Caco-2 (cell line): ENCODE measurements around the gene SPOP. TPM values are rescaled to one million over a fixed set of nuclear protein-coding genes. Genes with fewer than 3 reads are reported as not detected.

Source experiments
- BruUV-seq: library from RNA; stranded (reverse); fragments of 400-500 nt; replicated peaks from 2 replicates; lab custom pipeline; 2021; lab: Mats Ljungman, UMichigan
- CTCF ChIA-PET: fragments of 300-600 bp; sonication (Branson Sonifier 250); formaldehyde crosslinking; loops from one replicate; lab custom pipeline; 2022; ENCODE audit warnings: antibody characterized with exemption; lab: Charles Lee
- POLR2A ChIA-PET: fragments of 300-600 bp; sonication (Branson Sonifier 250); formaldehyde crosslinking; loops from one replicate; lab custom pipeline; 2022; ENCODE audit warnings: antibody characterized with exemption; lab: Charles Lee
- DNase-seq, 2 experiments: peaks; one replicate each; pipeline versions ENCODE4 v3.0.0 to v3.0.0-alpha.2; 2020 to 2022
- H3K27me3 ChIP-seq: replicated peaks from 2 replicates; pipeline ENCODE4 v1.6.0; 2011; ENCODE audit warnings: low read length; ENCODE audit not compliant: control insufficient read depth, insufficient read depth
- H3K36me3 ChIP-seq: 2 replicates; pipeline ENCODE4 v1.5.1; 2011; ENCODE audit warnings: low read length; ENCODE audit not compliant: control insufficient read depth, insufficient read depth
- H3K4me1 ChIP-seq: fragments of 250-450 bp; sonication (Bioruptor Pico); 2 replicates; pipeline ENCODE4 v1.5.1; 2020; ENCODE audit warnings: mild to moderate bottlenecking
- H3K4me3 ChIP-seq: 2 replicates; pipeline ENCODE4 v1.5.1; 2011; ENCODE audit warnings: low read depth, mild to moderate bottlenecking, control low read depth, low read length
- H3K9me3 ChIP-seq: fragments of 250-450 bp; sonication (Bioruptor Pico); 2 replicates; pipeline ENCODE4 v1.5.1; 2020; ENCODE audit warnings: mild to moderate bottlenecking, moderate library complexity
- H3K27ac Mint-ChIP-seq: one replicate; pipeline ENCODE4 v1.8.0; 2022; ENCODE audit warnings: mixed read lengths; ENCODE audit not compliant: unreplicated experiment
- H3K27me3 Mint-ChIP-seq: one replicate; pipeline ENCODE4 v1.8.0; 2022; ENCODE audit warnings: mixed read lengths; ENCODE audit not compliant: insufficient read depth, unreplicated experiment
- H3K36me3 Mint-ChIP-seq: one replicate; pipeline ENCODE4 v1.8.0; 2022; ENCODE audit warnings: mild to moderate bottlenecking, mixed read lengths; ENCODE audit not compliant: insufficient read depth, unreplicated experiment
- H3K4me1 Mint-ChIP-seq: one replicate; pipeline ENCODE4 v1.8.0; 2022; ENCODE audit warnings: low read depth, mixed read lengths; ENCODE audit not compliant: unreplicated experiment
- H3K4me3 Mint-ChIP-seq: one replicate; pipeline ENCODE4 v1.8.0; 2022; ENCODE audit warnings: mild to moderate bottlenecking, moderate library complexity, mixed read lengths; ENCODE audit not compliant: unreplicated experiment
- H3K9me3 Mint-ChIP-seq: one replicate; pipeline ENCODE4 v1.8.0; 2022; ENCODE audit warnings: mixed read lengths; ENCODE audit not compliant: unreplicated experiment
- intact Hi-C: fragments of 100-400 bp; cut with micrococcal nuclease; formaldehyde crosslinking; loops from one replicate; pipeline ENCODE4 v1.10.0; 2022; ENCODE audit not compliant: unreplicated experiment
- total RNA-seq: library from RNA; stranded (reverse); gene quantifications from 2 replicates; pipeline ENCODE4 v1.2.3, GENCODE V29; 2022
- TF ChIP-seq, protein P1 (sequence below), 2 experiments: fragments of 200-600 bp in 1 of 2; IDR thresholded peaks; 1 replicate in 1 of 2; 2 replicates in 1 of 2; pipeline versions ENCODE4 v1.5.1 to v1.8.0; 2011 to 2022; ENCODE audit warnings: antibody characterized with exemption in 1 of 2, control low read depth in 1 of 2, inconsistent platforms in 1 of 2, low read depth in 1 of 2, low read length in 1 of 2, mild to moderate bottlenecking in 1 of 2, moderate library complexity in 1 of 2; ENCODE audit not compliant: insufficient read depth in 1 of 2, severe bottlenecking in 1 of 2, unreplicated experiment in 1 of 2

The SPOP gene
- total RNA-seq, 1 experiment from 2014 or later = 70.2 TPM

DNA sequence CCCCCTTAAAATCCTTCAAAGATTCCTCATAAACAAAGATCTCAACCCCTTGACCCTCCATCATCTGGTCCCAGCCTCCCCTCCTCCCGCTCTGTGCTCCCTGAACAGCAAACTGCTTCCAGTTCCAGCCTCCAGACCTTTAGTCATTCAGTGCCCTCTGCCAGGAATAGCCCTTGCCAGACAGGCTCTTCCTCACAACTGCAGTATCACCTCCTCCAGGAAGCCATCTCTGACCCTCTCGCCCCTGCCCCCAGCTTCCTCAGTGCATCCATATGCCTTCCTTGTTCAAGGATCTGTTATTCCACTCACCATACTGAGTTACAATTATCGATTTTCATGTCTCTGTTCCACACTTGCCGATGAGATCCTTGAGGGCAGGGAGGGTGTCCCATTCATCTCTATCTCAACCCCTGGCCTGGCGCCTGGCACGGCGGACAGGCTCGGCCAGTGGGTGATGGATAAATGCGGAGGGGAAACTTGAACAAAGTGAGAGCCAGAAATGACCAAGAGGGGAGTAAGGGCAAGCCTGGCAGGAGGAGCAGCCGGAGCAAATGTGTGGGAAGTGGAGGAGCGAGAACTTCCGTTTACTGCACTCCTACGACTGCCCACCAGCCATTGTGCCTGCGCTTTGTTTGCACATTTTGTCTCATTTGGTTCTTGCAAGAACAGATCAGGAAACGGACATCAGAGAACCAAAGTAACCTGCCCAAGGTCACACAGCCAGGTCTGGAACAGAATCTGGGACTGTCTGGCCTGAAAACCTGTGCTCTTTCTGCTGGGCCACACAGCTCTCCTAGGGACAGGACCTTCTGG lies 104.2 kb downstream of the SPOP start:
- no peaks in the 10 kb centered on the region for H3K9me3 Mint-ChIP-seq
- no peak overlapping the region for H3K4me3 Mint-ChIP-seq
- peak in 1 of 2 experiments; percentile 44 for DNase-seq
- BruUV-seq = no TSS peak
- no peaks in the 10 kb centered on the region; the same call in 1 of the 2 replicates for H3K27me3 ChIP-seq
- H3K4me1 ChIP-seq = peaks cover 20% of the 10 kb centered on the region
- CTCF ChIA-PET = interaction anchor here (1.4 to 2.1 kb wide), 2 partner anchors 54 to 123 kb away, joined by 3 to 8 read pairs; no protein-coding TSS in a partner anchor
- intact Hi-C loops = no loop called here
- no peaks in the 10 kb centered on the region for H3K36me3 ChIP-seq
- peaks cover 14% of the 10 kb centered on the region for H3K4me1 Mint-ChIP-seq
- no peak overlapping the region for H3K27ac Mint-ChIP-seq
- H3K36me3 Mint-ChIP-seq = peaks cover 11% of the 10 kb centered on the region
- POLR2A ChIA-PET = interaction anchor here (0.6 to 1.1 kb wide), 2 partner anchors 134 to 245 kb away, joined by 3 to 4 read pairs; partner anchors contain the start of gene SLC35B1
- no peak overlapping the region for H3K4me3 ChIP-seq
- H3K9me3 ChIP-seq = no peaks in the 10 kb centered on the region
- H3K27me3 Mint-ChIP-seq = peaks cover 20% of the 10 kb centered on the region
- TF ChIP-seq, protein P1, sequence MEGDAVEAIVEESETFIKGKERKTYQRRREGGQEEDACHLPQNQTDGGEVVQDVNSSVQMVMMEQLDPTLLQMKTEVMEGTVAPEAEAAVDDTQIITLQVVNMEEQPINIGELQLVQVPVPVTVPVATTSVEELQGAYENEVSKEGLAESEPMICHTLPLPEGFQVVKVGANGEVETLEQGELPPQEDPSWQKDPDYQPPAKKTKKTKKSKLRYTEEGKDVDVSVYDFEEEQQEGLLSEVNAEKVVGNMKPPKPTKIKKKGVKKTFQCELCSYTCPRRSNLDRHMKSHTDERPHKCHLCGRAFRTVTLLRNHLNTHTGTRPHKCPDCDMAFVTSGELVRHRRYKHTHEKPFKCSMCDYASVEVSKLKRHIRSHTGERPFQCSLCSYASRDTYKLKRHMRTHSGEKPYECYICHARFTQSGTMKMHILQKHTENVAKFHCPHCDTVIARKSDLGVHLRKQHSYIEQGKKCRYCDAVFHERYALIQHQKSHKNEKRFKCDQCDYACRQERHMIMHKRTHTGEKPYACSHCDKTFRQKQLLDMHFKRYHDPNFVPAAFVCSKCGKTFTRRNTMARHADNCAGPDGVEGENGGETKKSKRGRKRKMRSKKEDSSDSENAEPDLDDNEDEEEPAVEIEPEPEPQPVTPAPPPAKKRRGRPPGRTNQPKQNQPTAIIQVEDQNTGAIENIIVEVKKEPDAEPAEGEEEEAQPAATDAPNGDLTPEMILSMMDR (IDR thresholded peaks at IDR 0.05; ENCODE audit: insufficient read depth in 1 of 2, low read depth in 1 of 2, low read length in 1 of 2, severe bottlenecking in 1 of 2, unreplicated experiment in 1 of 2) = no peak

DNA sequence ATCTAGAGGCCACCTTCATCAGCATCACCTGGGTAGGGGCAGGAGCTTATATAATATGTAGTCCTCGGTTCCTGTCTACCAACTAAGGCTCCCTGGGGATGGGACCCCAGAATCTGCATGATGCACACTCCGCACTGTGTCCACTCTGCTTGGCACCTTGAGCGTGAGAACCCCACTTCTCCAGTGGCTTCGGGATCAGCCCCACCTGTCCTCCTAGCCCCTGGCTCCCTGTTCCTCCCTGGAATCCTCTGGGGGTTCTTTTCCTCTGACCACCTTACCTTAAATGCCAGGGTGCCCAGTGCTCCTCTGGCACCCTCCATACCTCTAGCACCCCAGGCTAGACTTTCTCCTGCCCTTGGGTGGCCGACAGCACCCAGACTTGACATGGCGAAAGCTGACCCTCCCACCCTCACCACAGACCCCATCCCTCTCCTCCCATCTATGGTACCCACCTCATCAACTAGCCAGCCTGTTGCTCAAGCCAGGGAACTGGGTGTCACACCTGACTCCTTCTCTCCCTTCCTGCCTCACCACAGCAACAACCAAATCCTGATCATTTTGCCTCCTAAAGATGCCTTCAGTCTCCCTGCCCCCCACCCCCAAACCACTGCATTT lies 105.0 kb downstream of the SPOP start:
- no peaks in the 10 kb centered on the region; the same call in 1 of the 2 replicates for H3K27me3 ChIP-seq

More for the DNA sequence above, 105.0 kb downstream of the SPOP start:
- Mint-ChIP-seq H3K4me1 (peaks cover 14% of the 10 kb centered on the region), H3K27ac (no peak overlapping the region), H3K4me3 (no peak overlapping the region), H3K36me3 (peaks cover 11% of the 10 kb centered on the region), H3K9me3 (no peaks in the 10 kb centered on the region), H3K27me3 (peaks cover 19% of the 10 kb centered on the region)
- Histone ChIP-seq H3K36me3 (no peaks in the 10 kb centered on the region), H3K4me3 (no peak overlapping the region), H3K9me3 (no peaks in the 10 kb centered on the region), H3K4me1 (peaks cover 20% of the 10 kb centered on the region)
- DNase-seq = peak in 1 of 2 experiments; percentile 38
- TF ChIP-seq, protein P1 (IDR thresholded peaks at IDR 0.05; ENCODE audit: insufficient read depth in 1 of 2, low read depth in 1 of 2, low read length in 1 of 2, severe bottlenecking in 1 of 2, unreplicated experiment in 1 of 2) = no peak
- POLR2A ChIA-PET = interaction anchor here (0.6 to 1.1 kb wide), 3 partner anchors 135 to 246 kb away, joined by 3 to 6 read pairs (median 4); partner anchors contain the start of genes FAM117A and SLC35B1
- CTCF ChIA-PET = interaction anchor here (1.2 to 4.1 kb wide), 4 partner anchors 16 to 135 kb away, joined by 3 to 32 read pairs (median 13); partner anchors contain the start of gene SLC35B1
- intact Hi-C loops = no loop called here
- no TSS peak for BruUV-seq
